GM19328 (cell line): Measurements from ENCODE around the gene EFNA2.

Source experiments
- ATAC-seq: cut with Tn5 transposase; IDR thresholded peaks from one replicate; pipeline ENCODE4 v1.9.1; 2021; ENCODE audit warnings: mild to moderate bottlenecking, moderate library complexity; ENCODE audit not compliant: unreplicated experiment

EFNA2 gene

DNA sequence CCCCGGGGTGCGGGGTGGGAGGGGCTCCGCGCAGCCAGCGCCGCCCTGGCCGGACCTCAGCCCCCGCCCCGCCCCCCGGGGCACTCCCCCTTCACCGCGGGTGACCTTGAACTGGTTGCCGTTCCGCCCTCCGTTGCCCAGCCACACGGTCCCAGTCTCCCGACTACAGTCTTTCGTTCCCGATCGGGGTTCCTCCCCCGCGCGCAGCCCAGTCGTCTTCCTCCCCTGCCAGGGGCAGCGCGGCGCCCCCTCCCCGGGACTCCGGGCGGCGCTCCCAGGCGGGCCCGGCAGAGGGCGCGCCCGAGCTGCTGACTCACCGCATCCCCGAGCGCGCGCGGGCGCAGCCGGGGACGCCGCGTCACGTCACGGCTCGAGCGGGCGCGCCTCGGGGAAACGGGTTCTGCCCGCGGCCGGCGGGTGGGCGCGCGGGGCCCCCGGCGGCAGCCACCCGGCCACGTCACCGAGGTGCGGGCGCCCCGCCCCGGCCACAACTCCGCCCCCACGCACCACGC lies 36.8 kb upstream of the EFNA2 start:
- peak; percentile 23 for ATAC-seq

- ATAC-seq, result peak; percentile 50
Measured at GRCh38 chr19:1249298-1249989, 36.2 kb upstream of the EFNA2 start.

DNA sequence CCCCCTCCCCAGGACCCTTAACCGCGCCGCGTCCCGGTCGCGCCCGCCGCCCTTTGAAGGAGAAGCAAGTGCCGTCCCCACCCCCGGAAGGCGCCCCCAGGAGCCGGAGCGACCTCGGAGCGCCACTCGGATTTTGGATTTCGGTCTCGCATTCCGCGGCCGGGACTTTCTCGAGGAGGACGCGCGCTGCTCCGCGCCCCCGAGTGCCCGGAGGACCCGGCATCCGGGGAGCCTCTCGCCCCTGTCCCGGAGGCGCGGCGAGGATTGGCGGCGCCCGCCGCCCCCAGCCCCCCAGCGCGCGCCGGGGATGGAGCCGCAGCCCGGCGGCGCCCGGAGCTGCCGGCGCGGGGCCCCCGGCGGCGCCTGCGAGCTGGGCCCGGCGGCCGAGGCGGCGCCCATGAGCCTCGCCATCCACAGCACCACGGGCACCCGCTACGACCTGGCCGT lies 35.7 kb upstream of the EFNA2 start:
- no peak for ATAC-seq

DNA sequence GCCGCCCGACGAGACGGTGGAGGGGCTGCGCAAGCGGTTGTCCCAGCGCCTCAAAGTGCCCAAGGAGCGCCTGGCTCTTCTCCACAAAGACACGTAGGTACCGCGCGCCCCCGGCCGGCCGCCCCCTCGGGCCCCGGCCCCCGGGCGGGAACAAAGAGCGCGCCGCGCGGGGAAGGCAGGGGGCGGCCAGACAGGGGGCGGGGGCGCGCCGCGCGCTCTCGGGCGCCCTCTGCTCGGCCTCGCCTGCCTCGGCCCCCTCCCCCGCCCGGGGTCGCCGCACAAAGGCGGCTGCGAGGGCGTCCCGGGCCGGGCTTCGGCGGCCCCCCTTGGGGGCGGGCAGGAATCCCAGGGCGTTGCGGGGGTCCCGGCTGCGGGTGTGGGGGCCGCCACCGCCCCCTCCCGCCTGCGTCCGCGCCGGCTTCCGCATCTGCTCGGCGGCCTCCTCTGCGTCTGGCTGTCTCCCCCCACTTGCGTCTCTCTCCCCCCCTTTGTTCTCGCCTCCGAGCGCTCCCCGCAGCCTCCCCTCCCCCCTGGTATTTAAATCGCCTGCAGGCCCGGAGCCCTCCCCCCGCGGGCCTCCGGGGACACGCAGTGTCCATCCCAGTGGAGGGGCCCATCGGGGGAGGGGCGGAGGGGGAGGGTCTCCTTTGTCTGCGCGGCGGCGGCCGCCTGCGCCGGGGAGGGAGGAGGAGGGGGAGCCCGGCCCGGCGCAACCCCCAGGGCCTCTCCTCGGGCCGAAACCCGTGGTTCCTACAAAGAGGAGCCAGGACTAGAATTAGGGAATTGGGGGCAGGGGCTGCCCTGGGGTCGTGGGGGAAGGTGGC lies 35.0 kb upstream of the EFNA2 start:
- no peak for ATAC-seq

- no peak for ATAC-seq
Measured at GRCh38 chr19:1251330-1252220, 34.1 kb upstream of the EFNA2 start.

DNA sequence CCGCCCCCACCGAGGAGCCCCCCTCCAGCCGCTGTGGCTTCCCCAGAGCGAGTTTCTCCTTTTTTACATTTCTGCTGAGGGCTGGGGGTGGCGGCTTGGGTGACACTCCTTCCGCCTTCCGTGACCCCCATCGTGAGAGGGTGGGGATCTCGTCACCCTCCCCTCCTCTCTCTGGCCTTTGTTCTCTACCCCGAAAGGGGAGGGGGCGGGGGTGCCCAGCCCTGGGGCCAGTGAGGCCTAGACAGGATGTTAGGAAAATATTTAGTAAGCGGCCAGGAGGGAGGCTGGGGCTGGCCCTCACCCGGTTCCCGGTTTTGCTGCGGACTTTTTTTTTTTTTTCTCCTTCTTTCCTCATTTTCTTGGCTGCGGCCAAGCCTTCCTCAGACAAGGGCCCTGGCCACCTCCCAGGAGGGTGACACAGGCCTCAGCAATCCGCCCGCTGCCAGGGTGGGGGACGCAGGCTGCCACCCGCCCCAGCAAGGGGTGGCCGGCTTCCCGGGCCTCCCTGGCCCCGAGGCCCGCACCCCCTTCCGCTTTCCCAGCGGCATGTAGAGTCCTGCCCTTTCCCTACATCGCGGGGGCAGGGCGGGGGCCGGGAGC lies 33.4 kb upstream of the EFNA2 start:
- no peak for ATAC-seq

DNA sequence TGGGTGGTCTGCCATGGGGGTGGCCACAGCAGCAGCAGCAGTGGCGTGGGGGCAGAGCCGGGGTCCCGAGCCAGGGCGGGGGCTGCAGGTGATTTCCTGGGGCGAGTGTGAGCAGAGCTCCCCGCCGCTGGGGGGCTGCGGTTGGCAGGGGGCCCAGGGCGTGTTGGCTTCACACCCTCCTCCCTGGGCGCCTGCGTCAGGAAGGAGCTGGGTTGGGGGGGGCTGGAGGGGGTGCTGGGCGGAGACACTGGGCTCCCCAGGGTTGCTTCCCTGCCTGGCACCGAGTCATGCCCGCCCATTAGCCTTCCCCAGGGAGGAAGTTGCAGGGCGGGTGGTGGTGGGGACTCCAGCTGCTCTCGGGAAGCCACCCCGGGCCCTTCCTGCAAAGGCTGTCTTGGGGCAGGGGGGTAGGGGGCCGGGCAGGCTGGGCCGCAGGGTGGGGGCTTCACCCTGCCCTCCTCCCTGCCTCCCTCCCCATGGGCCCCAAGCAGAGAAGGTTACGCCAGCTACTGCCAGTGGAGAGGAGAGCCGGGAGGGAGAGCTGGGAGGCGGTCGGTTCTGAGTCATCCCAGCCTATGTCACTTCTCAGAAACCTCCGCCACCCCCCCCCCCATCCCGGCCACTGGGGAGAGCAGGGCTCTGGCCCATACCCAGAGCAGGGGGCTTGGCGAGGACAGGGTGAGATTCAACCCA lies 32.7 kb upstream of the EFNA2 start:
- no peak for ATAC-seq

- ATAC-seq, result no peak
Measured at GRCh38 chr19:1253514-1254080, 32.1 kb upstream of the EFNA2 start.

GRCh38 chr19:1254081-1254527 lies 31.6 kb upstream of the EFNA2 start:
- no peak for ATAC-seq

DNA sequence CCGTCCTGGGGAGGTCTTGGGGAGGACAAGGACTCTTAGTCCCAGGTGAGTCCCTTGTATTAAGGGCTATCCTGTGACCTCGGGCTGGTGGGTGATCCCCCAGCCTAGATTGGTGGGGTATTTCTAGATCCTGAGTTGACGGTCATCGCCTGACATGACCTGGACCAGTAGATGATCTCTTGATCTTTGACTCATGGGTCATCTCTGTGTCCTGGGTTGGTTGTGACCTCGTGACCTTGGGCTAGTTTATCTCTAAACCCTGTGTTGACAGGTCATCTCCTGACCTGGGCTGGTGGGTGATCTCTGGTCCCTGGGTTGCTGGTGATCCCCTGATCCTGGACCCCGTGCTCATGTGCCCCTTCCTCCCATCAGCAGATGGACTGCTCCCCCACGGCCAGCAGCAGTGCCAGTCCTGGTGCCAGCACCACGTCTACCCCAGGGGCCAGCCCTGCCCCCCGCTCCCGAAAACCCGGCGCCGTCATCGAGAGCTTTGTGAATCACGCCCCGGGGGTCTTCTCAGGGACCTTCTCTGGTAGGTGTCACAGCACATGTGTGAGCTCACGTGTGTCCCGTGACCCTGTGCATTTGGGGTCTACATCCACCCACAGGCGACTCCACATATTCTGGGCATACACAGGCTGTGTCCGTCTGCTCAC lies 31.0 kb upstream of the EFNA2 start:
- ATAC-seq, result no peak

DNA sequence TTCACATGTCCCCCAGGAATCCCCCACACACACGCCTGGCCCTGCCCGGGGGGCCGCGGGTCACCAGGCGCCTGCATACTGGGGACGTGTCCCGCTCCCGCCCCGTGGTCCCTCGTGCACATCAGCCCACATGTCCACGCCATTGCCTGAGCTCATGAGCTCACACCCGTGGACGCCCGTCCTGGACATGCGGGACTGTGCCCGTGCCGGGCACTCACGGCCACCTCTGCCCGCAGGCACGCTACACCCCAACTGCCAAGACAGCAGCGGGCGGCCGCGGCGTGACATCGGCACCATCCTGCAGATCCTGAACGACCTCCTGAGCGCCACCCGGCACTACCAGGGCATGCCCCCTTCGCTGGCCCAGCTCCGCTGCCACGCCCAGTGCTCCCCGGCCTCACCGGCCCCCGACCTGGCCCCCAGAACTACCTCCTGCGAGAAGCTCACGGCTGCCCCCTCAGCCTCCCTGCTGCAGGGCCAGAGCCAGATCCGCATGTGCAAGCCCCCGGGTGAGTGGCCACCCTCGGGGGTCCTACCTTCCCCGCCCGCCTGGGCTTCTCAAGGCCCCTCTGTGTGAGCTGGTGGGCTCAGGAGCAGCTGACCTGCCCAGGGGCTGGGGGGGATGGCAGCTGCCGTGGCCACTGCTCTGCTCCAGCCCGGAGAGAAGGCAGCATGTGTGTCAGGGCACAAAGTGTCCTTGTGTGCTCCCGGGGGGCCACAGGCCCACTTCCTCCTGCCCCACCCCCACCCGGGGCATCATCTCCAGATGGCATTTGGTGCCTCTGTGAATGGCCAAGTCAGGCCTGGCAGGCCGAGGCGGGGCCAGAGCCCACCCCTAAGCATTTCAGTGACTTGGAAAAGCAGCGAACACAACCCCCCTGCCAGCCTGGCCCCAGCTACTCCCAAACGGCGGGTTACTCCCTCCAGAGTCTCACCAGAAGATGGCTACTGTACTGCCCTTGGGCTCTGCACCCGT lies 30.2 kb upstream of the EFNA2 start:
- no peak for ATAC-seq

DNA sequence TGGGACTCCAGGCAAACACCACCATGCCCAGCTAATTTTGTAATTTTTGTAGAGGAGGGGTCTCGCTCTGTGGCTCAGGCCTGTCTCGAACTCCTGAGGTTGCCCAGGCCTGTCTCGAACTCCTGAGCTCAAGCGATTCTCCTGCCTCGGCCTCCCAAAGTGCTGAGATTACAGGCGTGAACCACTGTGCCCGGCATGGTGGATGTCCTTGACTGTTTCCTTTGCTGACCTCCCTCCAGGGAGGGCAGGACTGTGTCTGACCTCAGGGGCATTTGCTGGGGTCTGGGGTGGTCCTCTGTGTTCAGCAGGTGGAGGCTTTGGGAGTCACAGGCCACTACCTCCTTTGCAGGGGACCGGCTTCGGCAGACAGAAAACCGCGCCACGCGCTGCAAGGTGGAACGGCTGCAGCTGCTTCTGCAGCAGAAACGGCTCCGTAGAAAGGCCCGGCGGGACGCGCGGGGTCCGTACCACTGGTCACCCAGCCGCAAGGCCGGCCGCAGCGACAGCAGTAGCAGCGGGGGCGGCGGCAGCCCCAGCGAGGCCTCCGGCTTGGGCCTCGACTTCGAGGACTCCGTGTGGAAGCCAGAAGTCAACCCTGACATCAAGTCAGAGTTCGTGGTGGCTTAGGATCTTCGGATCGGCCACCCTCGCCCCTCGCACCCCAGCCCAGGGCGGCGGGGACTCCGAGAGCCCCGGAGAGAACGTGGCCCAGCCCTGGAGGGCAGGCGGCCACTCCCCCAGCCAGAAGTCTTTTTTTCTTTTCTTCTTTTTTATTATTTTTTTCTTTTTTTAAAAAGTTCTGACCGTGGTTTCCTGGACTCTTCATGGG lies 28.8 kb upstream of the EFNA2 start:
- no peak for ATAC-seq

GRCh38 chr19:1257475-1258162 lies 28.1 kb upstream of the EFNA2 start:
- ATAC-seq, result no peak

DNA sequence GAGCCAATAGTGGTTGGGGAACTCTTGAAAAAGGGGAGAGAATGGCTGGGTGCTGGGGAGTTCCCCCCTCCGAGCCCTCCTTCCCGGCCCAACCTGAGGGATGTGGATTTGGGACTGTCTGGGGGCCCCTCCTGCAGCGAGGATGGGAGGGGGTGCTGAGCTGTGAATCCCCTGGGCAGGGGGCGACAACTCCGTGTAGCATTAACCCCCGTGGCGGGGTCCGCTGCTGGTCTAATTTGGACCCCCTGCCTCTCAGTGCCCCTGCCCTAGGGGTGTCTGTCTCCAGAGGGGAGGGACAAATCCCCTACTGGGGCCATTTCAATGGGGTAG lies 27.5 kb upstream of the EFNA2 start:
- no peak for ATAC-seq

- ATAC-seq, result no peak
Measured at GRCh38 chr19:1258707-1259205, 26.9 kb upstream of the EFNA2 start.

GRCh38 chr19:1259206-1259875 lies 26.3 kb upstream of the EFNA2 start:
- ATAC-seq, result peak; percentile 33
